ENCODE measurements around the gene TFPI. TPM values are rescaled to one million over a fixed set of nuclear protein-coding genes. Genes with fewer than 3 reads are reported as not detected.
"Not testable (repeated sequence)": the region's sequence is repeated elsewhere in the genome, so short reads cannot be mapped to it uniquely, and the experiment has no call there.

The TFPI gene
- total RNA-seq, 1 donor from 2014 or later: 66.8 TPM

DNA sequence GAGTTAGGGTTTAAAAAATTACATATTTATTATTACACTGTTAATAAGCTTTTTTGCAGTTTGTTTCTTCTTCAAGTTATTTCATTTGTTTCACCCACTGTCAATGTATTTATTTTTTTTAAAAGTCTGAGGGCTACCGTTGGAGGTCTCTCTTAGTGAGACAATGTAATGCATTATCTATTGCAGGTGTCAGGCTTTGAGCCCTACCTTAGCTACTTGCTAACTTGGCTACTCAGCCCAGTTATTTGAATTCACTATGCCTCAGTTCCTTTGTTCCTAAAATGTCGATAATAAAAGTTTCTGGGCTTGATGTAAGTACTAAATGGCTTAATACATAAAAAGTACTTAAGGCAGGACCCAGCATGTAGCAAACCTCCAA, 458 bp upstream of the TFPI start:
- no peak for DNase-seq (ENCODE audit: low spot score)

DNA sequence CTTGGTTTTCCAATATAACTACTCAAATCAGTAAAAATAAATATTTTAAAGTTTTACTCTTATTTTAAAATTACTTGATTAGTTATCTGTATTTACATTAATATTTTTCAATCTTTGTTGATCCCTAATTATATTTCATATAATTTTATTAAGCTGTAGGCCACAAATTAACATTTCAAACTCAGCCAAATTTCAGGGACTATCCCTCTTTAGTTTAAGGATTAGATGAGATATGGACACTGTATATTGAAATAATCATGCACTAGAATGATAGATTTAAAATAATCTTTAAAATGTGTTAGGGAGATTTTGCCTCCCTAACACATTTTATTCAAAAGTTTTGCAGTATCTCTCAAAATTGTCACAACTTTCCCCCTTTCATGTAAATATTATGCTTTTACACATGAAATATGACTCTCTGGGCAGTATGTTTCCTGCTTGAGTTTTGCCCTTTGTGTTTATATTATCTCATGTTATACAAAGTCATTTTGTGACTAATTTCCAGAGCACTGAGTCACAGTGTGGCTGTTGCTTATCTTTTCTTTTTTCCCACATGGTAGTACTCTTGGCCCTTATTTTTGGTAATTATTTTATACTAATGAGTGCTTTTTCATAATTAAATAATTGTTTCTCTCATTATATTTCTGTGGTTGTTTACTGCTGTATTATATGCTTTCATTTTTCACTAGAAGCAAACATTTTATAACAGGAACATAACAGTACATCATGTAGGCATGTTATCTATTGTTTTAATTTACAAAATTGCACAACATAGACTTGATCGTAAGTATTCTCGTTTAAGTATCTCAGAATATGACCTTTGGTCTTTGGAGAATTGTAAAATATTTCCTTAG, 1.2 kb downstream of the TFPI start:
- DNase-seq (ENCODE audit: low spot score): no peak

DNA sequence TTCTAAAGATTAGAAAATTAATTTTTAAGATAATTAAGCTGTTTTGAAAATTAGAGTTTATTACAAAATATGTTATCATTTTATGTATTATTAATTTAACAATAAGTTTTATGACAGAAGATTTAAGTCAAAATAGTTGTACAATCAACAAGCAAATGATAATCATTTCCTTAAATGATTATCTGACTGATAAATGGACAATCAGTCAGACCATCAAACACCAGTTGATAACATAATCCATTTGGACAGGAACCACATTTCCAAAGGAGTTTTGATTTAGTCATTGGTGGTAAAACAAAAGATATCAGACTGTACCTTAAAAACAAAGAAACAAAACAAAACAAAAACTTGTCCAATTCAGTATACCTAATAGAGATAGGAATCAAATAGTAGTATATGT, 1.9 kb downstream of the TFPI start:
- no peak for DNase-seq (ENCODE audit: low spot score)

DNA sequence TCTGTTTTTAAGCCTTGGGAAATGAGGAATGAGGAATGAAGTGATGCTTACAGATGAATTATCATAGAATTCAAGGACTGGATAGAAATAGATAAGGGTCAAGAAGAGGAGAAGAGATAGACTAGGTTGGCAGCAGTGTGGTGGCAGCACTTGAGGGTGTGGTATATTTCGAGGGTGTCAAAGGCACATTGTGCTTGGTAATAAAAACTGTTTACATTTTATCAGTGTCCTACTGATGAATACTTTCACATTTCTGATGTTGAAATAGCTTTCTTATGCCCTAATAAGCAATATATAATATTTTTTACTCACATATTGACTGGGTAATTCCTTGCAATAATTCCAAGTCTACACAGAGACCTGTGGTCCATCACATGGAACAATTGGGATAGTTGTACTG, 3.4 kb downstream of the TFPI start:
- DNase-seq (ENCODE audit: low spot score): no peak

DNA sequence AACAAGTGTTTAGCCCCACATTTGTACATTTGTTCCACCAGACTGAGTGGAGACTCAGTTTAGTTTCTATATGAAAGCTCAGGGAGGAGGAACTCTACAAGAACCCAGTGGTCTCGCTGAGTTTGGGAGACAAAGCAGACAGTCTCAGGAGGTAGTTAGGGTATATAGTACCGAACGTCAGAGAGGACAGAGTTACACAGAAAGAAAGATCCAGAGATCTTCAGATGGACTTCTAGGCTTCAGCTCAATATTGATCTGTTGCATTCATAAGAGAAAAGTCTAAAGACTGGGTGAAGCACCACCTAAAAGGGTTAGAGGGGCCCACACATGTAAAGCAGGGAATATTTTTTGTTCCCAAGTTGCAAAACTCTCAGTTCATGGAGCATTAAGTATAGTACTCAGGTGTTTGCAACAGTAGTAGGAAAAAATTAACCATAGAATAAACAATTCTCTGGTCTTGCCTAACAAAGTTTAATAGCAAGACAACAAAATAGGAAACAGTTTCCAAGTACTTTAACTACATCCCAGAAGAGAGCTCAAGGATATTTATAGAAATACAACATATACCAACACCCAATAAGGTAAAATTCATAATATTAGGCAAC, 4.2 kb downstream of the TFPI start:
- DNase-seq (ENCODE audit: low spot score): no peak

DNA sequence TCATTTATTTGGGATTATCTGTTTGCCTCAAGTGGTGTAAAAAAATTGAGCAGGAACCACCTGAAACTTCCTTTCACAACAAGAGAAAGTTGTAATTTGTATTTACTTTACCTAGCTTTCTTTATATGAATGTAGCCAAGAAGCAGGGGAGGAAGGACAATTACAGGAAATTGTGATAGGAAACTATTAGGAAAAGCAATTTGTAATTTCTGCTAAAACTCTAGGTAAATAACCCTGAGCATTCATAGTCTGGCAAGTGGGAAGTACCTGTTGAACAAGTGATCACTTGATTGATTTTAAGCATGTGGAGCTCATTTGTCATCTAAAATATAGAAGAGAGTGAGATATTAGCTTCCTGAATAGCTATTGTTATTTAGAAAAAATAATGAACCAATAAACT, 5.0 kb downstream of the TFPI start:
- DNase-seq (ENCODE audit: low spot score): no peak

DNA sequence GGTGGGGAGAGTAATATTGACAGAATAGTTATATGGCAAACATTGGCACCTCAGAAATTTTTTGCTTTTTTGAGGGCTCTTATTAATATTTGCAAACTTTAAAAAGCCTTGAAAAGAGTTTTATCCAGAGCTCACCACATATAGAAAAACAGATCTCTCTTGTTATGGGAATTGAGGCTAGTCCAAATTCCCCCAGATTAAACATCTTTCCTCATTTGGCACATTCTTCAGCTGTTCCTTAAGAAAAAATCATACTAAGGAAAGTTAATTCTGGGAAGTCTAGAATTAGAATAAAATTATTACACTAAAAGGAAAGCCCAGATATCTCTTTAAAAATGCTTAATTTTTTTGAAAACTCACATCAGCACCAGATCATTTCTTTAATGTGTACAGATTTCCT, 5.6 kb downstream of the TFPI start:
- DNase-seq (ENCODE audit: low spot score): no peak

- DNase-seq (ENCODE audit: low spot score): no peak
These were observed 6.8 kb downstream of the TFPI start for GRCh38 chr2:187547353-187547979.

GRCh38 chr2:187546762-187547333, 7.4 kb downstream of the TFPI start:
- DNase-seq (ENCODE audit: low spot score): no peak

- no peak for DNase-seq (ENCODE audit: low spot score)
These were observed 8.9 kb downstream of the TFPI start for GRCh38 chr2:187545238-187545751.

GRCh38 chr2:187544371-187545080, 9.7 kb downstream of the TFPI start:
- DNase-seq (ENCODE audit: low spot score): no peak

DNA sequence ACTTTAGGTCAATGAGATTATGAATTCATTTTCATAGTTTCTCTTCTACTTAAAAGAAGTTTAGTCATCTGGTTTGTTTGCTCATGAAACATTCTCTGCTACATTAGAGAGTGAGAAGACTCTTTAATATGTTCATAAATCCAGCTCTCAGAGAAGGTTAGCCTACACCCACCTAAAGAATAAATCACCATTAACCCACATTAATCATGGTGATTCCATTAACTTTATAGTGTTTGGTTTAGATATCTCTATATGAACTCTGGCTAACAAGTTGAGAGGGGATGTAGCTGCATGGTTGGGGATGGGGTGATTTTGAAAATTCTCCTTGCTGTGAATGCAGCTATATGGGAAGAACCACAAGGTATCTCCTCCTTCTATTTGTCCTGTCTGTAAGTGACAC, 10.7 kb downstream of the TFPI start:
- DNase-seq (ENCODE audit: low spot score): no peak

DNA sequence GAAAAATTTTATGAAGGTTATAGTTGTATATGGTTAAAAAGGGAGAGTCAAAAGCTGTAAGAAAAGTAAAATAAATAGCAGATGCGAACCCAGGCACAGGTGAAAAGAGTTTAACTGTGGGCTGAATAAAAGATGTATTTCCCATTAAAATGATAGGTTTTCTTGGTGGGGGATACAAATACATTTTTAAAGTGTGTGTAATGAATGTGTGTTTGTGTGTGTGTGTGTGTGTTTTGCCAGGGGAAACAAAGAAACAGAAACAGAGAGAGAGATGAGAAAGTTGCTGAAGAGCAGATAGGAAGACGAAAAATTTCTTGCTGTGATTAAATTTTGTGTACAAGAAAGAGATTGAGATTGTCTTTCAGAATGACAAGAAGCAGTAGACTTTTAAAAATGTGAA, 12.1 kb downstream of the TFPI start:
- no peak for DNase-seq (ENCODE audit: low spot score)

DNA sequence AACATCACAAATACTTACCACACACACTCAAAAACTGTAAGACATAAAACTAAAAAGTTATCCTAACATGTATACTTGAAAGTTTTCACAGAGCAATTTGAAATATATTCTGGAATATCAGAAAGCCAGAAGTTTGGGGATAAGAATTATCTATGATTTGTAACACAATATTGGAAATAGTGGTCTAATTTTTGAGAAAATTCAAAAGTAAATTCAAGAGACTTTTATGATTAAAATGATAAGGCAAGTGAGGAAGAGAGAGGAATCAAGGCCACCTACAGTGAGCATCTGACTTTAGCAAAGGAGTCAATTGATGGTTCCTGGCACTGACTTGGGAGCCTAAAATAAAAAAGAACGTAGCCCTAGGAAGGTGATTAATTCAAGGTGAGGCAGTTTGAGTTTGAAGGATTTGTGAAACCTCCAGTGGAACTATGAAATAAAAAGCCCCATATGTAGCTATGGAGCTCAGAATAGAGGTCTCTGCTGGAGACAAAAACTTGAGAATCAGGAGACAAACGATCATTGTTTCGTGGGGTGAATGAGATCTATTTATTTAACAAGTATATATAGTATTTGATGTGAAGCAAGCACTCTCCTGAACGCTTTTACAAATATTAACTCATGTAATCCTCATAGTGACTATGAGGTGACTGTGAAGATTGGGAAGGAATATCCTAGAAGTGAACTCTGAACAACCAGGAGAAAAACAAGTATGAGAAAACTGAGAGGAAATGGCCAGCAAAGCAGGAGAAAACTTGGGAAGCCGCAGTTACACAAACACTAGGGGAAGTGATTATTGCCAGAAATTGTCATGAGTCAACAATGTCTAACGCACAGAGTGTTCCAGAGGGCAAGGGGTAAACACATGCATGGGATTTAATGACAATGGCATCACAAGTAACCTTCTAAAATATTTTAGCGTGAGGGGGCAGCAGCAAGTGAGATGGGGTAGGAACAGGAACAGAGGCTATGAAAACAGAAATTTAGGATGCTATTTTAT, 12.8 kb downstream of the TFPI start:
- no peak for DNase-seq (ENCODE audit: low spot score)

DNA sequence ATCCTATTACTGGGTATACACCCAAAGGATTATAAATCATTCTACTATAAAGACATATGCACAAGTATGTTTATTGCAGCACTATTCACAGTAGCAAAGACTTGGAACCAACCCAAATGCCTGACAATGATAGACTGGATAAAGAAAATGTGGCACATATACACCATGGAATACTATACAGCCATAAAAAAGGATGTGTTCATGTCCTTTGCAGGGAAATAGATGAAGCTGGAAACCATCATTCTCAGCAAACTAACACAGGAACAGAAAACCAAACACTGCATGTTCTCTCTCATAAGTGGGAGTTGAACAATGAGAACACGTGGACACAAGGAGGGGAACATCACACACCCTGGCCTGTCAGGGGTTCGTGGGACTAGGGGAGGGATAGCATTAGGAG, 16.0 kb downstream of the TFPI start:
- not testable (repeated sequence) for DNase-seq (ENCODE audit: low spot score)

GRCh38 chr2:187535381-187535780, 18.9 kb downstream of the TFPI start:
- not testable (repeated sequence) for DNase-seq (ENCODE audit: low spot score)

DNA sequence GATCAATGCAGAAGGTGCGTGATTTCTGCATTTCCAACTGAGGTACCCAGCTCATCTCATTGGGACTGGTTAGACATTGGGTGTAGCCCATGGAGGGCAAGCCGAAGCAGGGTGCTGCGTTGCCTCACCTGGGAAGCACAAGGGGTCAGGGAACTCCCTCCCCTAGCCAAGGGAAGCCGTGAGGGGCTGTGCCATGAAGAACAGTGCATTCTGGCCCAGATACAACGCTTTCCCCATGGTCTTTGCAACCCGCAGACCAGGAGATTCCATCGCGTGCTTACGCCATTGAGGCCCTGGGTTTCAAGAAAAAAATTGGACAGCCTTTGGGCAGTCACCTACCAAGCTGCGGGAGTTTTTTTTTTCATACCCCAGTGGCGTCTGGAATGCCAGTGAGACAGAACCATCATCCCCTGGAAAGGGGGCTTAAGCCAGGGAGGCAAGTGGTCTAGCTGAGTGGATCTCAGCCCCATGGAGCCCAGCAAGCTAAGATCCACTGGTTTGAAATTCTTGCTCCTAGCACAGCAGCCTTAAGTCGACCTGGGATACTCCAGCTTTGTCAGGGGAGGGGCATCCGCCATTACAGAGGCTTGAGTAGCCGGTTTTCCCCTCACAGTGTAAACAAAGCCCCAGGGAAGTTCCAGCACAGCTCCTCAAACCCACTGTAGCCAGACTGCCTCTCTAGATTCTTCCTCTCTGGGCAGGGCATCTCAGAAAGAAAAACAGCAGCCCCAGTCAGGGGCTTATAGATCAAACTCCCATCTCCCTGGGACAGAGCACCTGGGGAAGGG, 21.7 kb downstream of the TFPI start:
- DNase-seq (ENCODE audit: low spot score): no peak

DNA sequence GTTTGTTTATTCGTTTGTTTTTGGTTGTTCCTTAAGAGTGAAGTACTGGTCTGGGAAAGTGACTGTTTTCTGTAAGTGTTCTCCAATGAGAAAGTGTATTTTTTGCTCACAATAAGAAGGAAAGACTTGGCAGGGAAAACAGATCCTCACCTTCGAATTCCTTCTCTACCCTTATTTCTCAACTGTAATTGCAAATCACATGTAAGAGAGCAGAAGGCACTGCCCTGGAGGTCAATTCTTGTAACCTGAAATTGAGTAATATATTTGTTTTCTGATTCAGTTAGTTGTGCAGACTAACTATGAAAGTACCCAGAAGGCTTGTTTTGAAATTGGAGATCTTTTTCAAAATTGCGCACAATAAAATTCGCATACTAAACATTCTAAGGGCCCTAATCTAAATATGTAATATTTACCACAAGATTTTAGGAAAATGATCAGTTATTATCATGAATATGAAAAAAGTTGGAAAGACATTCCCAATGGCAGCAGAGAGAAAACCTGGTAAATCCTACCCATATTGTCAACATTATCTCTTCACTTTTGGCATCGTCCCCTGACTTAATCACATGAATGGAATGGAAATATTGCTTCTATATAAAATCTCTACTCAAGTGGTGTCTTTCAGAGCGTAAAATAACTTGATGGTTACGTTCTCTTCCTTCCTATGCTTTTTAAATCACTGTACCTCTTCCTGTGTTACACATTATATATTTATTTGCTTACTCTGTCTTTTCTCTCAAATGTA, 24.1 kb downstream of the TFPI start:
- DNase-seq (ENCODE audit: low spot score): no peak

Data from mesenteric fat pad (tissue), 1 donor.